H9 (cell line): ENCODE data around the gene DSCAM. TPM values are rescaled to one million over a fixed set of nuclear protein-coding genes. Genes with fewer than 3 reads are reported as not detected.

ENCODE experiments used
- DNase-seq: peaks from one replicate; pipeline ENCODE4 v3.0.0-alpha.2; 2017
- H2AFZ ChIP-seq: one replicate; pipeline ENCODE4 v1.6.1; 2013; ENCODE audit warnings: mild to moderate bottlenecking, low read length, control low read depth, moderate library complexity
- H2AK5ac ChIP-seq: 2 replicates; pipeline ENCODE4 v1.6.1; 2013; ENCODE audit warnings: low read length, control low read depth, mixed read lengths; ENCODE audit not compliant: insufficient read length
- H2BK120ac ChIP-seq: one replicate; pipeline ENCODE4 v1.6.1; 2013; ENCODE audit warnings: low read depth, mild to moderate bottlenecking, low read length, control low read depth, inconsistent platforms; ENCODE audit not compliant: poor library complexity, severe bottlenecking
- H2BK12ac ChIP-seq: 2 replicates; pipeline ENCODE4 v1.6.1; 2013; ENCODE audit warnings: low read length, control low read depth, mixed read lengths, low read depth; ENCODE audit not compliant: insufficient read length
- H2BK15ac ChIP-seq: 2 replicates; pipeline ENCODE4 v1.6.1; 2013; ENCODE audit warnings: low read depth, low read length, control low read depth
- H2BK20ac ChIP-seq: one replicate; pipeline ENCODE4 v1.6.1; 2013; ENCODE audit warnings: low read depth, mild to moderate bottlenecking, low read length, control low read depth, inconsistent platforms; ENCODE audit not compliant: poor library complexity, severe bottlenecking
- H2BK5ac ChIP-seq: 2 replicates; pipeline ENCODE4 v1.6.1; 2013; ENCODE audit warnings: low read length, control low read depth, mixed read lengths; ENCODE audit not compliant: insufficient read length
- H3K14ac ChIP-seq: 2 replicates; pipeline ENCODE4 v1.6.1; 2013; ENCODE audit warnings: low read length, control low read depth; ENCODE audit not compliant: insufficient read depth
- H3K18ac ChIP-seq: 2 replicates; pipeline ENCODE4 v1.6.1; 2013; ENCODE audit warnings: low read depth, mild to moderate bottlenecking, mixed read lengths, low read length, control low read depth; ENCODE audit not compliant: insufficient read length
- H3K23ac ChIP-seq: 2 replicates; pipeline ENCODE4 v1.6.1; 2013; ENCODE audit warnings: low read length, control low read depth, mixed read lengths, low read depth; ENCODE audit not compliant: insufficient read length
- H3K23me2 ChIP-seq: 2 replicates; pipeline ENCODE4 v1.6.1; 2013; ENCODE audit warnings: low read depth, mild to moderate bottlenecking, mixed read lengths, low read length, control low read depth; ENCODE audit not compliant: insufficient read length, poor library complexity, severe bottlenecking
- H3K27ac ChIP-seq: 2 replicates; pipeline ENCODE4 v1.5.1; 2013; ENCODE audit warnings: low read length, control low read depth, mixed read lengths, low read depth; ENCODE audit not compliant: insufficient read length
- H3K27me3 ChIP-seq: 2 replicates; pipeline ENCODE4 v1.6.1; 2013; ENCODE audit warnings: low read length, control low read depth, inconsistent platforms; ENCODE audit not compliant: insufficient read depth
- H3K4ac ChIP-seq: 2 replicates; pipeline ENCODE4 v1.6.1; 2013; ENCODE audit warnings: low read depth, mild to moderate bottlenecking, control low read depth, inconsistent platforms, low read length, moderate library complexity
- H3K4me1 ChIP-seq: 2 replicates; pipeline ENCODE4 v1.6.1; 2013; ENCODE audit warnings: low read length, control low read depth, inconsistent platforms; ENCODE audit not compliant: insufficient read depth
- H3K4me2 ChIP-seq: 2 replicates; pipeline ENCODE4 v1.6.1; 2013; ENCODE audit warnings: low read length, control low read depth, mixed read lengths; ENCODE audit not compliant: insufficient read length, insufficient read depth
- H3K56ac ChIP-seq: 2 replicates; pipeline ENCODE4 v1.6.1; 2013; ENCODE audit warnings: low read depth, mild to moderate bottlenecking, mixed read lengths, low read length, control low read depth; ENCODE audit not compliant: insufficient read length
- H3K79me1 ChIP-seq: 2 replicates; pipeline ENCODE4 v1.6.1; 2013; ENCODE audit warnings: low read depth, mild to moderate bottlenecking, moderate library complexity, low read length, control low read depth, inconsistent platforms; ENCODE audit not compliant: insufficient read depth, poor library complexity, severe bottlenecking
- H3K79me2 ChIP-seq: 2 replicates; pipeline ENCODE4 v1.6.1; 2013; ENCODE audit warnings: low read length, control low read depth, inconsistent platforms; ENCODE audit not compliant: insufficient read depth
- H3K9ac ChIP-seq: 2 replicates; pipeline ENCODE4 v1.6.1; 2013; ENCODE audit warnings: low read length, control low read depth, mixed read lengths; ENCODE audit not compliant: insufficient read length; ENCODE audit errors: extremely low read depth
- H3K9me3 ChIP-seq: one replicate; pipeline ENCODE4 v1.6.1; 2013; ENCODE audit warnings: low read depth, low read length, inconsistent platforms; ENCODE audit not compliant: control insufficient read depth
- H3T11ph ChIP-seq: one replicate; pipeline ENCODE4 v1.6.1; 2013; ENCODE audit warnings: mild to moderate bottlenecking, low read length, control low read depth, inconsistent platforms
- H4K20me1 ChIP-seq: one replicate; pipeline ENCODE4 v1.6.1; 2013; ENCODE audit not compliant: control insufficient read depth, insufficient read length, insufficient read depth
- H4K5ac ChIP-seq: 2 replicates; pipeline ENCODE4 v1.6.1; 2013; ENCODE audit warnings: low read depth, mild to moderate bottlenecking, mixed read lengths, low read length, control low read depth; ENCODE audit not compliant: insufficient read length
- H4K8ac ChIP-seq: replicated peaks from 2 replicates; pipeline ENCODE4 v1.6.1; 2013; ENCODE audit warnings: low read length, control low read depth, mixed read lengths, low read depth; ENCODE audit not compliant: insufficient read length
- H4K91ac ChIP-seq: 2 replicates; pipeline ENCODE4 v1.6.1; 2013; ENCODE audit warnings: low read depth, mild to moderate bottlenecking, moderate library complexity, mixed read lengths, low read length, control low read depth; ENCODE audit not compliant: insufficient read length
- H3K27ac Mint-ChIP-seq, 3 experiments: 2 replicates in 2 of 3; 3 replicates in 1 of 3; pipeline ENCODE4 v1.8.0; 2020 to 2021; ENCODE audit warnings: mixed read lengths in 3 of 3, mild to moderate bottlenecking in 1 of 3, moderate library complexity in 1 of 3
- H3K27me3 Mint-ChIP-seq: 2 replicates; pipeline ENCODE4 v1.8.0; 2021; ENCODE audit warnings: low read depth, mild to moderate bottlenecking, moderate library complexity, mixed read lengths
- H3K36me3 Mint-ChIP-seq, 3 experiments: 2 replicates in 2 of 3; 3 replicates in 1 of 3; pipeline ENCODE4 v1.8.0; 2020 to 2021; ENCODE audit warnings: low read depth in 3 of 3, mixed read lengths in 3 of 3; ENCODE audit not compliant: insufficient read depth in 1 of 3
- H3K4me1 Mint-ChIP-seq, 2 experiments: 2 replicates each; pipeline ENCODE4 v1.8.0; 2020; ENCODE audit warnings: mixed read lengths in 2 of 2
- H3K4me3 Mint-ChIP-seq, 2 experiments: 2 replicates in 1 of 2; 3 replicates in 1 of 2; pipeline ENCODE4 v1.8.0; 2020 to 2021; ENCODE audit warnings: mild to moderate bottlenecking in 2 of 2, mixed read lengths in 2 of 2, moderate library complexity in 1 of 2
- H3K9me3 Mint-ChIP-seq, 2 experiments: 2 replicates in 1 of 2; 3 replicates in 1 of 2; pipeline ENCODE4 v1.8.0; 2020; ENCODE audit warnings: mild to moderate bottlenecking in 2 of 2, mixed read lengths in 2 of 2, moderate library complexity in 1 of 2
- WGBS: extraction: QIAGEN DNeasy Blood & Tissue Kit; methylation state at CpG from one replicate; pipeline ENCODE4 v1.1.7; 2013; ENCODE audit warnings: missing lambda C conversion rate, low lambda C conversion rate, mixed read lengths; ENCODE audit not compliant: insufficient read length; ENCODE audit errors: extremely low coverage; 5-methylcytosine and 5-hydroxymethylcytosine counted together
- total RNA-seq: library from RNA; stranded (reverse); gene quantifications from 2 replicates; pipeline ENCODE4 v1.2.1, GENCODE V29; 2021
- TF ChIP-seq, protein P1 (sequence below): fragments of 200-600 bp; sonication (generic); conservative IDR thresholded peaks from 3 replicates; pipeline ENCODE4 v1.8.0; 2021; ENCODE audit warnings: antibody characterized with exemption, mild to moderate bottlenecking

DSCAM gene
- total RNA-seq, 1 experiment from 2014 or later: 0.17 TPM

DNA sequence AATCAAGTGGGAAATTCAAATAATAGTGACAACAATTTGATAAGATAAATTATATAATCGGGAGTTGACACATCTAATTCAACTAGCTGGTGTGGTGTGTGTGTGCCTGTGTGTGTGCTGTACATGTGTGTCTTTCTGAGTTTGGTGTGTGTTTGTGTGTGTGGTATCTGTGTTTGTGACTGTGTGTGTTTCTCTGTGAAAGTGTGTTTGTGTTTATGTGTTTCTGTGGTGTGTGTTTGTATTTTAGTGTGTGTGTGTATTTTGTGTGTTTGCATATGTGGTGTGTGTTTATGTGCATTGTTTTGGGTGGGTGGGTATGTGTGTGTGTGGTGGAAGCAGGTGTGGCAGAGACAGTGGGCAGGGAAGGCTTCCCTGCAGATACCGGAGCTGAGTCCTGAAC is 4.8 kb upstream of the DSCAM start:
- H3K27ac ChIP-seq: no peak overlapping the region
- H3K23me2 ChIP-seq: peaks cover 3% of the 10 kb centered on the region
- no peak overlapping the region for H3K4me2 ChIP-seq
- no peak overlapping the region for H4K5ac ChIP-seq
- Mint-ChIP-seq H3K27ac (no peak overlapping the region), H3K9me3 (no peaks in the 10 kb centered on the region; a peak in 2 of 5 replicates), H3K4me3 (no peak overlapping the region), H3K36me3 (peaks cover 0 to 2% (median 0%) of the 10 kb centered on the region in 3 experiments; a peak in 2 of 7 replicates), H3K27me3 (peaks cover 33% of the 10 kb centered on the region), H3K4me1 (peaks cover 10% of the 10 kb centered on the region in 2 experiments)
- no peak overlapping the region for H4K91ac ChIP-seq
- no peaks in the 10 kb centered on the region for H3K9me3 ChIP-seq
- WGBS: no CpG with 5 or more reads among the region's 2 CpGs
- H2BK5ac ChIP-seq: no peak overlapping the region
- no peaks in the 10 kb centered on the region for H3K27me3 ChIP-seq
- no peak overlapping the region for H2AK5ac ChIP-seq
- H2BK15ac ChIP-seq: no peak overlapping the region
- no peak overlapping the region for H3K56ac ChIP-seq
- no peak overlapping the region for H3K9ac ChIP-seq
- H3T11ph ChIP-seq: no peak overlapping the region
- no peak for DNase-seq
- no peak overlapping the region for H2AFZ ChIP-seq
- TF ChIP-seq, protein P1, sequence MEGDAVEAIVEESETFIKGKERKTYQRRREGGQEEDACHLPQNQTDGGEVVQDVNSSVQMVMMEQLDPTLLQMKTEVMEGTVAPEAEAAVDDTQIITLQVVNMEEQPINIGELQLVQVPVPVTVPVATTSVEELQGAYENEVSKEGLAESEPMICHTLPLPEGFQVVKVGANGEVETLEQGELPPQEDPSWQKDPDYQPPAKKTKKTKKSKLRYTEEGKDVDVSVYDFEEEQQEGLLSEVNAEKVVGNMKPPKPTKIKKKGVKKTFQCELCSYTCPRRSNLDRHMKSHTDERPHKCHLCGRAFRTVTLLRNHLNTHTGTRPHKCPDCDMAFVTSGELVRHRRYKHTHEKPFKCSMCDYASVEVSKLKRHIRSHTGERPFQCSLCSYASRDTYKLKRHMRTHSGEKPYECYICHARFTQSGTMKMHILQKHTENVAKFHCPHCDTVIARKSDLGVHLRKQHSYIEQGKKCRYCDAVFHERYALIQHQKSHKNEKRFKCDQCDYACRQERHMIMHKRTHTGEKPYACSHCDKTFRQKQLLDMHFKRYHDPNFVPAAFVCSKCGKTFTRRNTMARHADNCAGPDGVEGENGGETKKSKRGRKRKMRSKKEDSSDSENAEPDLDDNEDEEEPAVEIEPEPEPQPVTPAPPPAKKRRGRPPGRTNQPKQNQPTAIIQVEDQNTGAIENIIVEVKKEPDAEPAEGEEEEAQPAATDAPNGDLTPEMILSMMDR: no peak
- H3K4ac ChIP-seq: no peak overlapping the region
- no peaks in the 10 kb centered on the region for H3K79me1 ChIP-seq
- H3K23ac ChIP-seq: no peak overlapping the region
- H4K8ac ChIP-seq: no peak overlapping the region
- no peaks in the 10 kb centered on the region for H3K79me2 ChIP-seq
- no peak overlapping the region for H3K14ac ChIP-seq
- no peak overlapping the region for H3K18ac ChIP-seq
- H2BK120ac ChIP-seq: no peak overlapping the region
- no peaks in the 10 kb centered on the region for H4K20me1 ChIP-seq
- no peak overlapping the region for H2BK20ac ChIP-seq
- no peak overlapping the region for H2BK12ac ChIP-seq
- H3K4me1 ChIP-seq: peaks cover 2% of the 10 kb centered on the region; the same call in 1 of the 2 replicates
